ENCODE measurements around the gene TRPM1. TPM values are rescaled to one million over a fixed set of nuclear protein-coding genes. Genes with fewer than 3 reads are reported as not detected.
"Not testable (repeated sequence)": the region's sequence is repeated elsewhere in the genome, so short reads cannot be mapped to it uniquely, and the experiment has no call there.

TRPM1 gene
- total and polyA plus RNA-seq, 2 donors (not counting 1 experiment from before 2014, with no cell fraction given): not detected

- H3K36me3 ChIP-seq (ENCODE audit: control insufficient read depth, insufficient read depth, low read length): no peaks in the 10 kb centered on the region
- no peaks in the 10 kb centered on the region for H3K79me2 ChIP-seq (ENCODE audit: control insufficient read depth, insufficient read depth, low read length)
- no peak overlapping the region for H3K27ac ChIP-seq (ENCODE audit: insufficient read depth, low read length)
- no peak overlapping the region for H3K4me3 ChIP-seq (replicated peaks in 1 of 4; ENCODE audit: control extremely low read depth in 1 of 4, insufficient read depth in 1 of 4, low read depth in 3 of 4, low read length in 4 of 4)
- no peaks in the 10 kb centered on the region for H4K20me1 ChIP-seq (ENCODE audit: control insufficient read depth, extremely low read depth, insufficient read depth, low read length)
- no peaks in the 10 kb centered on the region for H3K27me3 ChIP-seq (ENCODE audit: control insufficient read depth, insufficient read depth, low read length)
- no peaks in the 10 kb centered on the region for H3K4me1 ChIP-seq (ENCODE audit: control insufficient read depth, extremely low read depth, insufficient read depth, low read length)
- no peaks in the 10 kb centered on the region for H3K9me3 ChIP-seq (ENCODE audit: control insufficient read depth, insufficient read depth, low read depth, low read length)
- no peak overlapping the region for H3K9ac ChIP-seq (ENCODE audit: insufficient read depth, low read length)
- H3K4me2 ChIP-seq (ENCODE audit: extremely low read depth, insufficient read depth, low read length): no peak overlapping the region
- no peak overlapping the region for H2AFZ ChIP-seq (ENCODE audit: low read length)
- DNase-seq (ENCODE audit: low read depth in 2 of 2): no peak
- TF ChIP-seq CTCF (conservative IDR thresholded peaks at IDR 0.05 in 1 of 2, IDR thresholded peaks at IDR 0.05 in 1 of 2; ENCODE audit: low read depth in 1 of 2, low read length in 2 of 2): no peak
- no peak for TF ChIP-seq EZH2 (IDR thresholded peaks at IDR 0.05; ENCODE audit: low read length, missing control alignments)
Observed at GRCh38 chr15:31089368-31090047, 12.0 kb downstream of the TRPM1 start.

- no peaks in the 10 kb centered on the region for H3K79me2 ChIP-seq (ENCODE audit: control insufficient read depth, insufficient read depth, low read length)
- H3K27me3 ChIP-seq (ENCODE audit: control insufficient read depth, insufficient read depth, low read length): no peaks in the 10 kb centered on the region
- H3K4me2 ChIP-seq (ENCODE audit: extremely low read depth, insufficient read depth, low read length): no peak overlapping the region
- H4K20me1 ChIP-seq (ENCODE audit: control insufficient read depth, extremely low read depth, insufficient read depth, low read length): no peaks in the 10 kb centered on the region
- no peak overlapping the region for H2AFZ ChIP-seq (ENCODE audit: low read length)
- no peaks in the 10 kb centered on the region for H3K4me1 ChIP-seq (ENCODE audit: control insufficient read depth, extremely low read depth, insufficient read depth, low read length)
- no peak for DNase-seq (ENCODE audit: low read depth in 2 of 2)
- H3K9me3 ChIP-seq (ENCODE audit: control insufficient read depth, insufficient read depth, low read depth, low read length): no peaks in the 10 kb centered on the region
- no peaks in the 10 kb centered on the region for H3K36me3 ChIP-seq (ENCODE audit: control insufficient read depth, insufficient read depth, low read length)
- no peak overlapping the region for H3K4me3 ChIP-seq (replicated peaks in 1 of 4; ENCODE audit: control extremely low read depth in 1 of 4, insufficient read depth in 1 of 4, low read depth in 3 of 4, low read length in 4 of 4)
- H3K27ac ChIP-seq (ENCODE audit: insufficient read depth, low read length): no peak overlapping the region
- no peak for TF ChIP-seq EZH2 (IDR thresholded peaks at IDR 0.05; ENCODE audit: low read length, missing control alignments)
- TF ChIP-seq CTCF (conservative IDR thresholded peaks at IDR 0.05 in 1 of 2, IDR thresholded peaks at IDR 0.05 in 1 of 2; ENCODE audit: low read depth in 1 of 2, low read length in 2 of 2): no peak
- no peak overlapping the region for H3K9ac ChIP-seq (ENCODE audit: insufficient read depth, low read length)
Observed at GRCh38 chr15:31088672-31089367, 12.7 kb downstream of the TRPM1 start.

DNA sequence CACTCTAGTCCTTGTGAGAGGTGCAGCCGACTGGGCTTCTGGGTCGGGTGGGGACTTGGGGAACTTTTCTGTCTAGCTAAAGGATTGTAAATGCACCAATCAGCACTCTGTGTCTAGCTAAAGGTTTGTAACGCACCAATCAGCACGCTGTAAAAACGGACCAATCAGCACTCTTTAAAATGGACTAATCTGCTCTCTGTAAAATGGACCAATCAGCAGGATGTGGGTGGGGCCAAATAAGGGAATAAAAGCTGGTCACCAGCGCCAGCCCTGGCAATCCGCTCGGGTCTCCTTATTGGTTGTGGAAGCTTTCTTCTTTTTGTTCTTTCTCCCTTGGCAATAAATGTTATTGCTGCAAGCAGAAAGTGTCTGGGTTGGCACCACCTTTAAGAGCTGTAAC is 13.5 kb downstream of the TRPM1 start:
- H3K4me3 ChIP-seq (replicated peaks in 1 of 4; ENCODE audit: control extremely low read depth in 1 of 4, insufficient read depth in 1 of 4, low read depth in 3 of 4, low read length in 4 of 4); H3K4me2 ChIP-seq (ENCODE audit: extremely low read depth, insufficient read depth, low read length); H3K27ac ChIP-seq (ENCODE audit: insufficient read depth, low read length); H3K9ac ChIP-seq (ENCODE audit: insufficient read depth, low read length); H3K36me3 ChIP-seq (ENCODE audit: control insufficient read depth, insufficient read depth, low read length); H3K79me2 ChIP-seq (ENCODE audit: control insufficient read depth, insufficient read depth, low read length); H3K4me1 ChIP-seq (ENCODE audit: control insufficient read depth, extremely low read depth, insufficient read depth, low read length); H2AFZ ChIP-seq (ENCODE audit: low read length); DNase-seq (ENCODE audit: low read depth in 2 of 2); H3K27me3 ChIP-seq (ENCODE audit: control insufficient read depth, insufficient read depth, low read length); H3K9me3 ChIP-seq (ENCODE audit: control insufficient read depth, insufficient read depth, low read depth, low read length); H4K20me1 ChIP-seq (ENCODE audit: control insufficient read depth, extremely low read depth, insufficient read depth, low read length): not testable (repeated sequence)

All from fibroblast of lung (primary cell).